Activated CD4-positive, alpha-beta T cell treated with anti-CD3 and anti-CD28 coated beads for 36 hours (primary cell): Measurements from ENCODE around the gene DGCR6L. TPM values are rescaled to one million over a fixed set of nuclear protein-coding genes. Genes with fewer than 3 reads are reported as not detected.
A peak's percentile ranks its signal among the peaks of the same experiment; 100 is the strongest.
"Not testable (repeated sequence)": the region's sequence is repeated elsewhere in the genome, so short reads cannot be mapped to it uniquely, and the experiment has no call there.

Experiments
- ATAC-seq: fragments of 200-7000 bp; cut with Tn5 transposase; one replicate; pipeline ENCODE4 v1.10.0; 2021; ENCODE audit warnings: mild to moderate bottlenecking, moderate library complexity
- CTCF ChIA-PET: fragments of 350-600 bp; sonication (Branson Sonifier 250); formaldehyde crosslinking; loops from one replicate; lab custom pipeline; 2021; ENCODE audit warnings: antibody characterized with exemption; lab: Charles Lee
- POLR2A ChIA-PET: fragments of 350-600 bp; sonication (Branson Sonifier 250); formaldehyde crosslinking; loops from one replicate; lab custom pipeline; 2021; ENCODE audit warnings: antibody characterized with exemption, inconsistent platforms; lab: Charles Lee
- DNase-seq: peaks from one replicate; pipeline ENCODE4 v3.0.0-alpha.2; 2020
- H3K27ac Mint-ChIP-seq: one replicate; pipeline ENCODE4 v1.8.0; 2021; ENCODE audit warnings: mixed read lengths
- H3K27me3 Mint-ChIP-seq: one replicate; pipeline ENCODE4 v1.8.0; 2021; ENCODE audit warnings: mixed read lengths
- H3K36me3 Mint-ChIP-seq: one replicate; pipeline ENCODE4 v1.8.0; 2021; ENCODE audit warnings: low read depth, mixed read lengths
- H3K4me1 Mint-ChIP-seq: one replicate; pipeline ENCODE4 v1.8.0; 2021; ENCODE audit warnings: mixed read lengths
- H3K4me3 Mint-ChIP-seq: one replicate; pipeline ENCODE4 v1.8.0; 2021; ENCODE audit warnings: mild to moderate bottlenecking, moderate library complexity, mixed read lengths
- H3K9me3 Mint-ChIP-seq: one replicate; pipeline ENCODE4 v1.8.0; 2021; ENCODE audit warnings: low read depth, mixed read lengths
- intact Hi-C, 2 experiments: fragments of 100-400 bp; cut with DNase I in 1 of 2; cut with micrococcal nuclease in 1 of 2; formaldehyde crosslinking; loops; one replicate each; pipeline versions ENCODE4 v1.14.2 to v1.15.1; 2022 to 2024; cut with DNase I, micrococcal nuclease
- total RNA-seq, 2 experiments: library from RNA; stranded (reverse); gene quantifications; one replicate each; pipeline ENCODE4 v1.2.3, GENCODE V29; 2021

DGCR6L gene
- total RNA-seq, 2 experiments from 2014 or later = 22.4 to 24.8 TPM

DNA sequence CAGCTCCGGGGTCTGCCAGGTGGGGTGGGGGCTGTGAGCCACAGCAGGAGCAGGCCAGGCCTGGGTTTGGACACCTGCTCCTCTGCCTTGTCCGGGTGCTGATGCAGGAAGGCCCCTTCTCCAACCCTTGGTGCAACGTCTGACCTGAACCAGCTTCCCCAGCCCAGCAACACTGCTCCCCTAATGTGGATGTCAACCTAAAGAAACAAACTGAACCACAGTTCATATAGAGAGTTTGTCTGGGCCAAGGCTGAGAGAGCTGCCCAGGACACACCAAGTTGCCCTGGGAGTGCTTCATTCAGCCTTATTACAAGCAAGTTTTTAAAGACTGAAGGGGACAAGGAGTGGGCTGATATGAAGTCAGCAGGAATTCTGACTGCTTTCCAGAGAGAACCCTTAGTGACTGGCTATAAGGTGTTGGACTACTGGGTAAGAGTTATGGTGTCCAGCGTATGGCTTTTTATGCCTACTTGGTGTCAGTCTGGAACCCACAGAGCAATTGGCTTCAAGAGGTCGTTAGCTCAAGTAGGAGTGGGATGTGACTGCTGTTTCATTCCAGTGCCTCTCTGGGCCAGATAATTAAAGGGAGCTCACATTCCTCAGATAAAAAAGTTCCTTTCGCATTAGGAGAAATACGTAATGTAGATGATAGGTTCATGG lies 1.8 kb upstream of the DGCR6L start:
- POLR2A ChIA-PET, H3K9me3 Mint-ChIP-seq, CTCF ChIA-PET, H3K36me3 Mint-ChIP-seq, H3K27me3 Mint-ChIP-seq, ATAC-seq: not testable (repeated sequence)
- peaks cover 55% of the 10 kb centered on the region for H3K4me1 Mint-ChIP-seq
- intact Hi-C loops = loop anchor here in 1 of 2 experiments (2.0 to 10.0 kb wide), 3 partner anchors 187 to 467 kb away; partner anchors contain the start of genes GNB1L and RTL10
- peak overlapping the region; percentile 85 for H3K4me3 Mint-ChIP-seq
- DNase-seq = peak; percentile 12
- H3K27ac Mint-ChIP-seq = peak overlapping the region; percentile 37

- H3K9me3 Mint-ChIP-seq, POLR2A ChIA-PET, ATAC-seq, H3K27me3 Mint-ChIP-seq, H3K36me3 Mint-ChIP-seq, CTCF ChIA-PET: not testable (repeated sequence)
- peak; percentile 26 for DNase-seq
- Mint-ChIP-seq H3K4me1 (peaks cover 55% of the 10 kb centered on the region), H3K27ac (peak overlapping the region; percentile 79), H3K4me3 (peak overlapping the region; percentile 85)
- intact Hi-C loops = loop anchor here (1.0 to 10.0 kb wide), 6 partner anchors 22 to 466 kb away; partner anchors contain the start of genes DGCR8 (in 1 of the 2), GNB1L (in 1 of the 2), RTL10 (in 1 of the 2) and TRMT2A (in 1 of the 2)
These were observed 1.0 kb upstream of the DGCR6L start for GRCh38 chr22:20320659-20321551.

GRCh38 chr22:20319041-20319744 lies 667 bp downstream of the DGCR6L start:
- ChIA-PET CTCF (interaction anchor here (0.6 to 1.6 kb wide), 3 partner anchors 26 to 232 kb away, joined by 3 to 4 read pairs (median 3); no protein-coding TSS in a partner anchor), POLR2A (interaction anchor here (0.5 to 1.0 kb wide), 2 partner anchors 189 to 271 kb away, joined by 4 to 5 read pairs; partner anchors contain the start of gene MED15)
- no peaks in the 10 kb centered on the region for H3K27me3 Mint-ChIP-seq
- no peak for DNase-seq
- H3K4me3 Mint-ChIP-seq = peak overlapping the region; percentile 85
- peak; percentile 1 for ATAC-seq
- peak overlapping the region; percentile 65 for H3K27ac Mint-ChIP-seq
- intact Hi-C loops = no loop called here
- H3K36me3 Mint-ChIP-seq = no peaks in the 10 kb centered on the region
- no peaks in the 10 kb centered on the region for H3K9me3 Mint-ChIP-seq
- H3K4me1 Mint-ChIP-seq = peaks cover 54% of the 10 kb centered on the region

DNA sequence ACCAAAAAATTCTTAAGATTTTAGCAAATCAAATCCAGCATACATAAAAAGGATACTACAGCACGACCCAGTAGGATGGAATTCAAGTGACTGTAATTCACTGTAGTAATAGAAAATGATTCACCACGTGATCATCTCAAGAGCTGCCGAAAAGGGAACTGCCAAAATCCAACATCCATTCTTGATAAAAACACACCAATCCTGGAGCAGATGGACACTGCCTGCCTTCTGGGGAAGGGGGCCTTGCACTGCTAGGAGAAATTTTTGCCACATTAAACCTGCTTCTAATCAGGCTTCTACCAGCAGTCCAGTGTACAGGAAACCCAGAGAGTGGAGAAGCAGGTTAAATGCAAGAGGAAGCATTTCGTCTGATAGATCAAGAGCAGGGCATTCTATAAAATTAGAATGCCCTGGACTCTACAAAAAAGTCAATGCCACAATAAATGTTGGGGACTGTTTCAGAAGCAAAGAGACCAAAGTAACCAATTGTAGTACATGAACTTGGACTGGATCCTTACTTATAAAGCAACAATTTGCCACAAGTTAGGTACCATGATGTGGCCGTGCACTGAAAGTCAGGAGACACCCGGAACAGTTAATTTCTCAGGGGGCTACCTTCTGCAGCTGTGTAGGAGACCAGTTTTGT lies 1.7 kb downstream of the DGCR6L start:
- CTCF ChIA-PET = interaction anchor here (1.0 to 1.6 kb wide), 2 partner anchors 24 to 161 kb away, joined by 3 read pairs; no protein-coding TSS in a partner anchor
- H3K27ac Mint-ChIP-seq, H3K9me3 Mint-ChIP-seq, ATAC-seq, H3K27me3 Mint-ChIP-seq, DNase-seq, POLR2A ChIA-PET, H3K36me3 Mint-ChIP-seq, intact Hi-C loops: not testable (repeated sequence)
- Mint-ChIP-seq H3K4me3 (peak overlapping the region; percentile 85), H3K4me1 (peaks cover 44% of the 10 kb centered on the region)

DNA sequence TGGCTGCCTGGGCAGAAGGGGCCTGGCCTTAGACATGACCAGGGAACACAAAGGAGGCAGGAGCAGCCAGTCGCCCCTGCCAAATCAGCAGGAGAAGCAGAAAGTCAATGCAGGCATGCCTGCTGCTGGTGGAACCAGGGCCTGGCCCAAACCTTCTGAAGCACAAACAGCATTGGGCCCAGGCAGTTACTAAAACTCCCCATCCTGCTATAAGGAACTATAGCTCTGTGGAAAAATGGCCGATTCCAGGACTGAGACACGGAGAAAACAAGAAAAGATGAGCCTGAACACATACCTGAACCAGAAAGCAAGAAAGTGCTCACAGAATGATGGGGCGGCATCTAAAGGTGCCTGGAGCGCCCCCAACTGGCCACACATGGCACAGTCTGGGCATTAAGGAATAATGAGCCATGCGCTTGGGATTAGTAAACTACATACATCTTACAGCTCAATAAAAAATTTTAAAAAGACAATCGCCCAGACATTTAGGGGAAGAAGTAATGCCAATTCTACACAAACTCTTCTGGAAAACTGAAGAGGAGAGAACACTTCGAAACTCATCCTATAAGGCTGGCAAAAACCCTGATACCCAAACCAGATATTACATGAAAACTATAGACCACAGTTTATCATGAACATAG lies 2.3 kb downstream of the DGCR6L start:
- H3K27me3 Mint-ChIP-seq, H3K4me3 Mint-ChIP-seq, H3K9me3 Mint-ChIP-seq, H3K36me3 Mint-ChIP-seq, intact Hi-C loops, POLR2A ChIA-PET, H3K27ac Mint-ChIP-seq: not testable (repeated sequence)
- peak; percentile 35 for ATAC-seq
- DNase-seq = peak; percentile 63
- CTCF ChIA-PET = interaction anchor here (1.0 to 1.2 kb wide), 3 partner anchors 25 to 167 kb away, joined by 3 read pairs; no protein-coding TSS in a partner anchor
- H3K4me1 Mint-ChIP-seq = peaks cover 37% of the 10 kb centered on the region

- CTCF ChIA-PET = interaction anchor here (1.0 to 1.2 kb wide), 3 partner anchors 25 to 167 kb away, joined by 3 read pairs; no protein-coding TSS in a partner anchor
- no peak overlapping the region for H3K4me3 Mint-ChIP-seq
- H3K27me3 Mint-ChIP-seq = no peaks in the 10 kb centered on the region
- no peaks in the 10 kb centered on the region for H3K36me3 Mint-ChIP-seq
- H3K27ac Mint-ChIP-seq = no peak overlapping the region
- no peak for DNase-seq
- POLR2A ChIA-PET = no interaction called here
- H3K9me3 Mint-ChIP-seq = no peaks in the 10 kb centered on the region
- intact Hi-C loops = no loop called here
- H3K4me1 Mint-ChIP-seq = peaks cover 33% of the 10 kb centered on the region
- ATAC-seq = no peak
These were observed 2.9 kb downstream of the DGCR6L start for GRCh38 chr22:20316844-20317401.

DNA sequence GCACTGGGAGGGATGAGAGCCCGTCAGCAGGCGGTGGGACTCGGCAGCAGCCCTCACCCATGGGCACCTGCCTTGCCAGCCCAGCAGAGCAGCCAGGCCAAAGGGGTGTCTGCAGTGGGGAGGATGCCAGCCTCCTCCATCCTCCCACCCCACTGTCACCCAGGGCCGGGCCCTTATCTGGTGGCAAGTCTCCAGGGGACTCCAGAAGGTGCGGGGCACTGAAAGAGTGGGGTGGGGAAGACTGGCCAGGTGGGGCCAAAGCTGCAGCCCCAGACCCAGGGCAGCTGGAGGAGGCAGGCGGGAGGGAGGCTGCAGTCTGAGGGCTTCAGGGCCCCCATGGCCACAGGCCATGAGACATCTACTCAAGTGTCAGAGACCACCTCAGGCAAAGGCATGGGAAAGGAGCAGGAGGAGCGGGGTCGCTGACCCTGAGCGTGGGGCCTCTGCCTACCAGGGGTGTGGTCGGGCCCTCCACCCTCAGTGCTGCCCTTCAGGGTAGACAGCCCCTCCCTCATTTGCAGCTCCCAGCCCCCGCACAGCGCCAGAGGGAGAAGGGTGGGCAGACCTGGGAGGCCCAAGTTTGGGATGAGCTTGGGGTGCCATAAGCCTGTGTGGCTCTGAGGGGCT lies 3.5 kb downstream of the DGCR6L start:
- no peak overlapping the region for H3K27ac Mint-ChIP-seq
- ChIA-PET POLR2A (no interaction called here), CTCF (interaction anchor here (1.2 kb wide), 2 partner anchors 24 to 168 kb away, joined by 3 read pairs; no protein-coding TSS in a partner anchor)
- H3K4me3 Mint-ChIP-seq = no peak overlapping the region
- intact Hi-C loops = no loop called here
- H3K9me3 Mint-ChIP-seq = no peaks in the 10 kb centered on the region
- no peaks in the 10 kb centered on the region for H3K27me3 Mint-ChIP-seq
- no peak for ATAC-seq
- DNase-seq = no peak
- no peaks in the 10 kb centered on the region for H3K36me3 Mint-ChIP-seq
- H3K4me1 Mint-ChIP-seq = peaks cover 27% of the 10 kb centered on the region

DNA sequence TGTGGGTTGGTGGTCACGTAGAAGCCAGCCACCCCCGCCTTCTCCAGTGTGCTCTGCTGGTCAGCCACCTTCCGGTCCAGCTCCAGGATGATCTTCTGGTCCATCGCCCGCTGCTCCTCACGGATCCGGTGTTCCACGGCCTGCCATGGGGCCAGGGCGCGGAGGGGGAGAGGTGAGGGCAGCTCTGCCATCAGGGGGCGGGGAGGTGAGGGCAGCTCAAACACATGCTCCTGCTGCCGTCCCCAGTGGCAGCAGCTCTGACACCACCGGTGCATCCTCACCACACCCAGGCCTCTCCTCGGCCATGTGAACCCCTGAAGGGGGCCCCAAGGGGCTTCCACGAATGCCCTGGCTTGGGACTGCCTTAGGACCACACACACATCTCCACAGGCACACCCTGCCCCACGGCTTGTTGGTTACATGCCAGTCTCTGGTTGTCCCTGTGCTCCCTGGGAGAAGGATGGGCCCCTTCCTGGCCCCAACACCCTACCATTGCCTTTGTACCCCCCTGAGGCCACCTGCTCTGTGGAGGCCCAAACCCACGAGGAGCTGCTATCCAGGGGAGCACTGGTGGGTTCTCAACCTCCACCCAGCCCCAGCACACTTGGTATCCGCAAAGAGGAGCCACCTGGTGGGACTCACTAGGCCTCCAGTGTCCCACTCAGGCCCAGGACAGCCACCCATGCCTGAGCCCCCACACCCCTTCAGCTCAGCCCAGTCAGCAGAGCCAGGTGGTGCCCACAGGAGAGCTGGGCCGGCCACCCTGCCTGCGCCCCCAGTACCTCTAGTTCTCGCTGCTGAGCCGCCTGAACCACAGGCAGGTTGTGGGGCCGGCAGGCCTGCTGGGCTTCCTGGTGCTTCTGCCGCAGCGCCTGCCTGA lies 4.3 kb downstream of the DGCR6L start:
- no peak overlapping the region for H3K4me3 Mint-ChIP-seq
- ChIA-PET POLR2A (no interaction called here), CTCF (no interaction called here)
- H3K4me1 Mint-ChIP-seq = peaks cover 22% of the 10 kb centered on the region
- DNase-seq = no peak
- no peaks in the 10 kb centered on the region for H3K27me3 Mint-ChIP-seq
- no peak for ATAC-seq
- H3K9me3 Mint-ChIP-seq = no peaks in the 10 kb centered on the region
- no peaks in the 10 kb centered on the region for H3K36me3 Mint-ChIP-seq
- intact Hi-C loops = no loop called here
- no peak overlapping the region for H3K27ac Mint-ChIP-seq

DNA sequence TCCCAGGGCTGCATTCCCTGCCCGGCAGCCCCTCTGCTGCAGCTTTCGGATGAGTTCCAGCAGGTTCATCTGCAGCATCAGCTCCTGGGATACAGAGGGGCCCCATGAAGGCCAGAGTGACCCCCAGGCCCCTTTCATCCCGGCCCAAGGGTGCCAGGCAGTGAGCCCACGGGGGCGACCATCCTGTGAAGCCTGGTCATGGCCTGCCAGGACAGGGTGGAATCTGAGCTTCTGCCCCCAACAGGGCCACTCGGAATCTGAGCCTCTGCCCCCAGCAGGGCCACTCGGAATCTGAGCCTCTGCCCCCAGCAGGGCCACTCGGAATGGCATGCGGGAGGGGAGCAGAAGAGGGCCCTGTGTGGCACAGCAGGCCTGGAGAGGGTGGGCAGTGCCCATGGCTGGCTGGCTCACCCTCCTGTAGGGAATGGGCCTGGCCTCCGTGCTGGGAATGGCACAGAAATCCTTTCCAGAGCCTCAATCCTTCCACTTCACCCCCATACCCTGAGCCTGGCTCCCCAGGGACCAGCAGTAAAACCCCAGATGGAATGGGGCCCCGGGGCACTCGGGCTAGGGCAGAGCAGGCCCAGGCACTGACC lies 5.0 kb downstream of the DGCR6L start:
- H3K27ac Mint-ChIP-seq, POLR2A ChIA-PET, H3K4me3 Mint-ChIP-seq, intact Hi-C loops, H3K36me3 Mint-ChIP-seq, H3K9me3 Mint-ChIP-seq, DNase-seq, CTCF ChIA-PET, ATAC-seq, H3K27me3 Mint-ChIP-seq: not testable (repeated sequence)
- H3K4me1 Mint-ChIP-seq = peaks cover 21% of the 10 kb centered on the region
